Heart left ventricle (tissue), 16 donors: ENCODE results near the gene FNBP1L. TPM values are rescaled to one million over a fixed set of nuclear protein-coding genes. Genes with fewer than 3 reads are reported as not detected.

ENCODE experiments used
- ATAC-seq, 4 donors: fragments of 200-7000 bp; cut with Tn5 transposase; one replicate each; pipeline ENCODE4 v1.9.1; 2020 to 2022; ENCODE audit warnings: moderate library complexity in 4 of 4, mild to moderate bottlenecking in 3 of 4, moderate number of reproducible peaks in 1 of 4
- DNase-seq, 5 donors: peaks; one replicate each; pipeline ENCODE4 v3.0.0-alpha.2; 2020
- H3K27ac ChIP-seq, 12 donors: fragments of 200-600 bp; sonication (generic) in 4 of 12; one replicate each; pipeline versions ENCODE4 v1.5.0 to v1.8.0; 2016 to 2022; ENCODE audit warnings: mild to moderate bottlenecking in 2 of 12
- H3K27me3 ChIP-seq, 9 donors: fragments of 200-600 bp; sonication (generic) in 2 of 9; one replicate each; pipeline versions ENCODE4 v1.5.1 to v1.8.0; 2016 to 2022; ENCODE audit warnings: mild to moderate bottlenecking in 3 of 9
- H3K36me3 ChIP-seq, 9 donors: fragments of 200-600 bp; sonication (generic) in 2 of 9; one replicate each; pipeline versions ENCODE4 v1.5.0 to v1.8.0; 2018 to 2022; ENCODE audit warnings: mild to moderate bottlenecking in 2 of 9
- H3K4me1 ChIP-seq, 12 donors: fragments of 200-600 bp; sonication (generic) in 4 of 12; one replicate each; pipeline versions ENCODE4 v1.5.0 to v1.8.0; 2016 to 2022; ENCODE audit warnings: mild to moderate bottlenecking in 3 of 12
- H3K4me3 ChIP-seq, 12 donors: fragments of 200-600 bp; sonication (generic) in 4 of 12; one replicate each; pipeline versions ENCODE4 v1.5.0 to v1.8.0; 2017 to 2022; ENCODE audit warnings: mild to moderate bottlenecking in 9 of 12, moderate library complexity in 4 of 12
- H3K9me3 ChIP-seq, 12 donors: fragments of 200-600 bp; sonication (generic) in 4 of 12; one replicate each; pipeline versions ENCODE4 v1.5.0 to v1.8.0; 2016 to 2022; ENCODE audit warnings: mild to moderate bottlenecking in 1 of 12
- POLR2A ChIP-seq, 2 donors: fragments of 450-650 bp; IDR thresholded peaks; one replicate each; pipeline ENCODE4 v1.6.1; 2017; ENCODE audit warnings: antibody characterized with exemption in 2 of 2, mild to moderate bottlenecking in 2 of 2, moderate library complexity in 2 of 2
- WGBS, 4 donors: extraction: QIAGEN DNeasy Blood & Tissue Kit in 2 of 4; methylation state at CpG; one replicate each; pipeline versions ENCODE4 v1.1.5 to v1.1.7; 2013 to 2018; 5-methylcytosine and 5-hydroxymethylcytosine counted together
- intact Hi-C, 10 donors: fragments of 100-400 bp; cut with DNase I; formaldehyde crosslinking; loops; one replicate each; pipeline versions ENCODE4 v1.11.1 to v1.14.2; 2022
- polyA plus RNA-seq, 2 donors: library from polyadenylated mRNA; stranded (reverse); fragments of 200-250 nt; gene quantifications; one replicate each; pipeline ENCODE4 v1.2.3, GENCODE V29; 2013
- total RNA-seq, 9 donors: library from RNA; depleted of rRNA in 2 of 9; stranded (reverse); fragments of >200 nt in 2 of 9; fragmentation: NEBNext Ultra II Directional in 3 of 9; extraction: Animal tissue kit (Norgen Biotek cat#: 25700) in 3 of 9; gene quantifications; one replicate each; pipeline versions ENCODE4 v1.1.0 to v1.2.4, GENCODE V29; 2016 to 2023
- TF ChIP-seq, protein P1 (sequence below), 12 donors: fragments of 200-600 bp; sonication (generic) in 4 of 12; IDR thresholded peaks; one replicate each; pipeline versions ENCODE4 v1.5.0 to v1.8.0; 2018 to 2022; ENCODE audit warnings: antibody characterized with exemption in 12 of 12, mild to moderate bottlenecking in 5 of 12
- donor health status: ischemic (EF 13 %, LVEDD 7.1; RV severe dilation, severe dysfunction).
- donor health status: healthy with polysubstance abuse.
- donor health status: DM: no; HTN: yes; CAD: no.
- donor health status: DM: no; HTN: no; CAD: no.
- donor health status: ischemic (EF 25% LVEDD 6.9; RV normal size, moderate dysfunction).
- donor health status: ischemic (EF 25% LVEDD 5.7; RV mildly dilated, moderate dysfunction).
- donor health status: healthy.
- donor health status: DM: yes; HTN: yes; CAD: no.
- donor health status: ischemic (EF 35%, LVEDD 5.7; RV mildly dilated, moderate dysfunction).
- donor health status: nonischemic (EF 11% LVEDD 7.7; RV severe dilation, severe dysfunction).
- donor health status: DM: yes; HTN: yes; CAD: no.
- donor health status: PGD.
- donor health status: ischemic (EF 29% LVEDD 5.4; RV normal size, mild dysfunction).
- donor health status: nonischemic (EF 23%, LVEDD 6.1; RV moderate dilation, normal function).

FNBP1L gene
- total and polyA plus RNA-seq, 11 donors, result 12.4 to 38.8 (median 23.4) TPM

DNA sequence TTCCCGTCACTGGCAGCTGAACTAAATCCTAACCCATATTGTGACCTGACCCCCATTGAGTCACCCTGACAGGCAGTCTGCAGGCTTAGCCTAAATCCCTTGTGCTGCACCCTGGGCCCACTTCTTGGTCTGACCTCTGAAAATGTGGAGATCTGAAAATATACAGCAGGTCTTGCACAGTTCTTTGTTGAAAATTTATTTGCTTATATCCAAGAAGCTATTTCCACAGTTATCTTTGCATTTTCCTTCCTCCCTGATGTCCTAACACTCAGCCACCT lies 146.6 kb downstream of the FNBP1L start:
- intact Hi-C loops, result no loop called here
- TF ChIP-seq POLR2A (IDR thresholded peaks at IDR 0.05), result no peak
- TF ChIP-seq, protein P1, sequence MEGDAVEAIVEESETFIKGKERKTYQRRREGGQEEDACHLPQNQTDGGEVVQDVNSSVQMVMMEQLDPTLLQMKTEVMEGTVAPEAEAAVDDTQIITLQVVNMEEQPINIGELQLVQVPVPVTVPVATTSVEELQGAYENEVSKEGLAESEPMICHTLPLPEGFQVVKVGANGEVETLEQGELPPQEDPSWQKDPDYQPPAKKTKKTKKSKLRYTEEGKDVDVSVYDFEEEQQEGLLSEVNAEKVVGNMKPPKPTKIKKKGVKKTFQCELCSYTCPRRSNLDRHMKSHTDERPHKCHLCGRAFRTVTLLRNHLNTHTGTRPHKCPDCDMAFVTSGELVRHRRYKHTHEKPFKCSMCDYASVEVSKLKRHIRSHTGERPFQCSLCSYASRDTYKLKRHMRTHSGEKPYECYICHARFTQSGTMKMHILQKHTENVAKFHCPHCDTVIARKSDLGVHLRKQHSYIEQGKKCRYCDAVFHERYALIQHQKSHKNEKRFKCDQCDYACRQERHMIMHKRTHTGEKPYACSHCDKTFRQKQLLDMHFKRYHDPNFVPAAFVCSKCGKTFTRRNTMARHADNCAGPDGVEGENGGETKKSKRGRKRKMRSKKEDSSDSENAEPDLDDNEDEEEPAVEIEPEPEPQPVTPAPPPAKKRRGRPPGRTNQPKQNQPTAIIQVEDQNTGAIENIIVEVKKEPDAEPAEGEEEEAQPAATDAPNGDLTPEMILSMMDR (IDR thresholded peaks at IDR 0.05), result no peak
- H3K27me3 ChIP-seq, result no peaks in the 10 kb centered on the region
- H3K4me3 ChIP-seq, result no peak overlapping the region
- peaks cover 0 to 83% (median 73%) of the 10 kb centered on the region in 12 donors for H3K4me1 ChIP-seq
- no peak for ATAC-seq
- H3K9me3 ChIP-seq, result no peaks in the 10 kb centered on the region
- H3K27ac ChIP-seq, result peak overlapping the region in 1 of 12 donors; percentile 7
- H3K36me3 ChIP-seq, result peaks cover 0 to 26% (median 12%) of the 10 kb centered on the region in 9 donors
- 78 to 100% (median 92%) methylated on average over 1 of the region's 1 CpG for WGBS, 4 donors
- no peak for DNase-seq

DNA sequence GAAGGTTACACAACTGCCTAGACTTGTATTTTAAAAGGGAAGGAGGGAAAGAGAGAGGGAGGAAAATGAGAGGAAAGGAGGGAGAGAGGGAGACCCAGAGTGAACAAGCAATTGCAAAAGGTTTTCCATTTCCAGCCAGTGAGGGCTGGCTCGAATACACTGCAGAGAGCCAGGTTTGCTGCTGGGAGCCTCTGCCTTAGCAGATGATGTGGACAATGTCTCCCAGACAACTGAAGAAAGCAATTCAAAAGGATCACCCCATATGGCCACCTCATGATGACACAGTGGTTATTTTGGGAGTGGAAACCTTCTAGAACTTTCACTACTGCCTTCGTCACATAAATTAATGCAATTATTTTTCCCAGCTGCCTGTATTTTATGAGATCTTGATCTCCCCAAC lies 147.3 kb downstream of the FNBP1L start:
- Histone ChIP-seq H3K4me1 (peaks cover 0 to 90% (median 75%) of the 10 kb centered on the region in 12 donors), H3K27ac (peak overlapping the region in 1 of 12 donors; percentile 7)
- ATAC-seq, result peak in 1 of 4 donors; percentile 44

DNA sequence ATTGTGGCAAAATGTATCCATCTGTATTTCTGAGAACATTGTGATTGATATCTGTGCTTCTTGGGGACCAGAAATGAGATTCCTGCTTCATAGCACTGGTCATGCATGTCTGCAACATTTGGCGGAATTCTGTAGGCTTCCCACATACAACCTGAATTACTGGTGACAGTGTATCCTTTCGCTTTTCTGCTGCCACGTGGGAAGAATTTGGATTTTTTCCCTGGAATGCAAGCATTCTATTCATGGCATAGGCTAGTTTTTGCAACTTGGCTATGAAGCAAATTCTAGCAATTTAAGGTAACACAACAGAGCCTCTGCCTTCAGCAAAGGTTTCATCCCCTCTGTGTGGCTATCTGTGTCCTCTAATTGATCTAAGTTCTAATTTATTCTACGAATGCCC lies 147.8 kb downstream of the FNBP1L start:
- intact Hi-C loops, result no loop called here
- ATAC-seq (no peak), DNase-seq (no peak)
- TF ChIP-seq, protein P1 (IDR thresholded peaks at IDR 0.05), result no peak
- TF ChIP-seq POLR2A (IDR thresholded peaks at IDR 0.05), result no peak
- Histone ChIP-seq H3K4me1 (peaks cover 0 to 94% (median 79%) of the 10 kb centered on the region in 12 donors), H3K4me3 (no peak overlapping the region), H3K9me3 (no peaks in the 10 kb centered on the region), H3K36me3 (peaks cover 0 to 14% (median 7%) of the 10 kb centered on the region in 9 donors), H3K27me3 (no peaks in the 10 kb centered on the region), H3K27ac (peak overlapping the region in 1 of 12 donors; percentile 0)
- WGBS, 4 donors, result 72 to 84% (median 77%) methylated on average over 4 of the region's 4 CpGs

More for the DNA sequence above, 147.3 kb downstream of the FNBP1L start:
- H3K36me3 ChIP-seq, result peaks cover 0 to 19% (median 7%) of the 10 kb centered on the region in 9 donors
- no peak for DNase-seq
- H3K27me3 ChIP-seq, result no peaks in the 10 kb centered on the region
- intact Hi-C loops, result no loop called here
- TF ChIP-seq POLR2A (IDR thresholded peaks at IDR 0.05), result no peak
- TF ChIP-seq, protein P1 (IDR thresholded peaks at IDR 0.05), result no peak
- no peak overlapping the region for H3K4me3 ChIP-seq
- WGBS, 4 donors, result 45 to 81% (median 62%) methylated on average over 2 of the region's 2 CpGs
- H3K9me3 ChIP-seq, result no peaks in the 10 kb centered on the region

DNA sequence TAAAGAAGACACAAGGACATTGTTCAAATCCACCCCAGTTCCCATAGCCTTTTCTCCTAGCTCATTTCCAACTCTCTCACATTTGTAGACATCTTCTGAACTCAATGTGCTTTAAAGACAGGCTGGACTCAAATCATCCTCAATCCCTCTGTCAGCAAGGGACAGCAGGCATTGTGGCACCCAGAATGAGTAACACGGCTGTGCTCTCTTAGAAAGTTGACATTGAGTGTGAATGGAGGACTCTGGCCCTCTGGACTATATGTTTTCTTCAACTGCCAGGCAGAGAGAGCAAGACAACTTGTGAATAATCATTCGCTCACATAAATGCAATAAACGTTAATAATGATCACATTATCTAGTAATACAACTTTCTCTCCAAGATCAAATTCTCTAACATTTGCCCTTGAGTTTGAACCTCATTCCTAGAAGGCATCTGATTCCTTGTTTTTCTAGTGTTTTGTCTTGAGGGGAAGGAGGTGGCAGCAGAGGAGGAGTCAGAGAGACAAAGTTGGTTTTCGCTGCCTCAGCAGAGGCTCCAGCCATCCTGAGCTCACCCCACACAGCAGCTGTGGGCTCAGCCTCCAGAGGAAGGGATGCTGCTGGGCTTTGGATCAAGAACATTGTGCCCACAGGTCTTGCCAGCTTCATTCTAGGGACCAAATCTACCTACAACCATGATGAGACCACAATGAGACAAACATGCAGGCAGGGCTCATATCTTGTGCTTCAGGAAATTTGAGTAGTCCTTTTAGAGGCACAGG lies 148.6 kb downstream of the FNBP1L start:
- DNase-seq (no peak), ATAC-seq (no peak)
- H3K27ac ChIP-seq, result peak overlapping the region in 3 of 12 donors; percentile 6 to 8 (median 7)
- intact Hi-C loops, result no loop called here
- H3K27me3 ChIP-seq, result no peaks in the 10 kb centered on the region
- TF ChIP-seq POLR2A (IDR thresholded peaks at IDR 0.05), result no peak
- TF ChIP-seq, protein P1 (IDR thresholded peaks at IDR 0.05), result no peak
- H3K9me3 ChIP-seq, result no peaks in the 10 kb centered on the region
- 77 to 93% (median 85%) methylated on average over 4 of the region's 4 CpGs for WGBS, 4 donors
- peaks cover 0 to 7% (median 4%) of the 10 kb centered on the region in 9 donors for H3K36me3 ChIP-seq
- peaks cover 0 to 100% (median 82%) of the 10 kb centered on the region in 12 donors for H3K4me1 ChIP-seq
- H3K4me3 ChIP-seq, result no peak overlapping the region
